ENCODE measurements around the gene ELOVL6. TPM values are rescaled to one million over a fixed set of nuclear protein-coding genes. Genes with fewer than 3 reads are reported as not detected.

The ELOVL6 gene
- total RNA-seq, 1 experiment from 2014 or later = 25.3 TPM

DNA sequence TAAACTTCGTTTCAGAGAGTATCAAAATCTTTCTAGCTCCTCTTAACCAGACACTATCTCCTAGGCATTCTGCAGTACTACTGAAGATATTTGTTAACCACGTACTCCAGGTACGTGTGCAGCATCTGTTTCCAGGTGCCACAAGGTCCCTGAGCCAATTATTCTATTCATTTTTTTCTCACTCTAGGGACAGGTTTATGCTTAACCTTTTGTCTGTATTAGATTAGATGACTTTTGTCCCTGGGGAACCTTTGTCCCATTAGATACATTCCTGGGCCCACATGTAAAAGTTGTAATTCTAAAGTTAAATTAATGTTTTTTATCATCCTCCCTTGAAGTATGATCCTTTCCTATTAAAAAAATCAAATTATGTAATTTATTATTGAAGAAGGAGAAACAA lies 16.5 kb downstream of the ELOVL6 start:
- ChIA-PET CTCF (no interaction called here), POLR2A (ENCODE audit: unreplicated experiment) (no interaction called here)
- H2AFZ ChIP-seq = no peak overlapping the region
- H3F3A ChIP-seq (ENCODE audit: insufficient read depth, low read depth) = no peaks in the 10 kb centered on the region
- H3K4me1 ChIP-seq (replicated peaks; ENCODE audit: insufficient read depth) = no peaks in the 10 kb centered on the region
- H3K4me3 ChIP-seq = no peak overlapping the region
- no peaks in the 10 kb centered on the region for H3K36me3 ChIP-seq (ENCODE audit: low read depth)
- no peaks in the 10 kb centered on the region for H3K9me3 ChIP-seq (ENCODE audit: insufficient read depth, low read depth)
- intact Hi-C loops (cut with micrococcal nuclease; ENCODE audit: unreplicated experiment) = no loop called here
- no peaks in the 10 kb centered on the region for H3K79me2 ChIP-seq (ENCODE audit: low read depth)
- no peak for DNase-seq
- no peaks in the 10 kb centered on the region for H3K27me3 ChIP-seq (ENCODE audit: insufficient read depth, low read depth)
- no peaks in the 10 kb centered on the region for H4K20me1 ChIP-seq (ENCODE audit: insufficient read depth)
- H3K4me2 ChIP-seq = no peak overlapping the region
- BruUV-seq (replicated peaks) = no TSS peak
- H3K27ac ChIP-seq = no peak overlapping the region
- H3K9me2 ChIP-seq (ENCODE audit: insufficient read depth) = no peaks in the 10 kb centered on the region
- no peak for TF ChIP-seq EZH2 (IDR thresholded peaks at IDR 0.05; ENCODE audit: low read depth)
- TF ChIP-seq, protein P1, sequence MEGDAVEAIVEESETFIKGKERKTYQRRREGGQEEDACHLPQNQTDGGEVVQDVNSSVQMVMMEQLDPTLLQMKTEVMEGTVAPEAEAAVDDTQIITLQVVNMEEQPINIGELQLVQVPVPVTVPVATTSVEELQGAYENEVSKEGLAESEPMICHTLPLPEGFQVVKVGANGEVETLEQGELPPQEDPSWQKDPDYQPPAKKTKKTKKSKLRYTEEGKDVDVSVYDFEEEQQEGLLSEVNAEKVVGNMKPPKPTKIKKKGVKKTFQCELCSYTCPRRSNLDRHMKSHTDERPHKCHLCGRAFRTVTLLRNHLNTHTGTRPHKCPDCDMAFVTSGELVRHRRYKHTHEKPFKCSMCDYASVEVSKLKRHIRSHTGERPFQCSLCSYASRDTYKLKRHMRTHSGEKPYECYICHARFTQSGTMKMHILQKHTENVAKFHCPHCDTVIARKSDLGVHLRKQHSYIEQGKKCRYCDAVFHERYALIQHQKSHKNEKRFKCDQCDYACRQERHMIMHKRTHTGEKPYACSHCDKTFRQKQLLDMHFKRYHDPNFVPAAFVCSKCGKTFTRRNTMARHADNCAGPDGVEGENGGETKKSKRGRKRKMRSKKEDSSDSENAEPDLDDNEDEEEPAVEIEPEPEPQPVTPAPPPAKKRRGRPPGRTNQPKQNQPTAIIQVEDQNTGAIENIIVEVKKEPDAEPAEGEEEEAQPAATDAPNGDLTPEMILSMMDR (conservative IDR thresholded peaks at IDR 0.05) = no peak

DNA sequence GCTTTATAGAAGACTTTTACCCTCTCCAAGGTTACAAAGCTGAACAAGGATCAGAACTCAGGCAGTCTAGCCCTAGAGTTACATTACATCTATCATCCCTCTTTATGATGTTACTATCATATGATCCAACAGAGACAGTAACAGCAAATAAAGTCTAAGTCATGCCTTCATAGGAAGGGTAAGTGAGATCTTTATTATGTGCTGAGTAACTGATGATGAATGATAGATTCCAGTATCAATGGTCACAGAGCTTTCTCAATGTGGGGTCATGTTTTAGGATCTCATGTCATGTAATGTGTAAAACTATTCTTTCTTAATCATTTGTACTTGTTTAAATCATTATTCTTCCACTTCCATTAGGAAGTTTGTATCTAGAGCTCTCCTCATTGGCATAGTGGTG lies 22.8 kb downstream of the ELOVL6 start:
- H3K4me2 ChIP-seq = no peak overlapping the region
- peaks cover 26% of the 10 kb centered on the region for H3K4me1 ChIP-seq (replicated peaks; ENCODE audit: insufficient read depth)
- no TSS peak for BruUV-seq (replicated peaks)
- H4K20me1 ChIP-seq (ENCODE audit: insufficient read depth) = no peaks in the 10 kb centered on the region
- H3K4me3 ChIP-seq = no peak overlapping the region
- no peaks in the 10 kb centered on the region for H3K36me3 ChIP-seq (ENCODE audit: low read depth)
- TF ChIP-seq, protein P1 (conservative IDR thresholded peaks at IDR 0.05) = no peak
- TF ChIP-seq EZH2 (IDR thresholded peaks at IDR 0.05; ENCODE audit: low read depth) = no peak
- no peak for DNase-seq
- no peaks in the 10 kb centered on the region for H3K27me3 ChIP-seq (ENCODE audit: insufficient read depth, low read depth)
- no peak overlapping the region for H2AFZ ChIP-seq
- CTCF ChIA-PET = no interaction called here
- POLR2A ChIA-PET (ENCODE audit: unreplicated experiment) = no interaction called here
- no peak overlapping the region for H3K27ac ChIP-seq
- no peaks in the 10 kb centered on the region for H3K9me2 ChIP-seq (ENCODE audit: insufficient read depth)
- peaks cover 6% of the 10 kb centered on the region; the same call in 1 of the 2 replicates for H3K79me2 ChIP-seq (ENCODE audit: low read depth)
- H3F3A ChIP-seq (ENCODE audit: insufficient read depth, low read depth) = no peaks in the 10 kb centered on the region; the same call in 1 of the 2 replicates
- intact Hi-C loops (cut with micrococcal nuclease; ENCODE audit: unreplicated experiment) = no loop called here
- no peaks in the 10 kb centered on the region for H3K9me3 ChIP-seq (ENCODE audit: insufficient read depth, low read depth)

DNA sequence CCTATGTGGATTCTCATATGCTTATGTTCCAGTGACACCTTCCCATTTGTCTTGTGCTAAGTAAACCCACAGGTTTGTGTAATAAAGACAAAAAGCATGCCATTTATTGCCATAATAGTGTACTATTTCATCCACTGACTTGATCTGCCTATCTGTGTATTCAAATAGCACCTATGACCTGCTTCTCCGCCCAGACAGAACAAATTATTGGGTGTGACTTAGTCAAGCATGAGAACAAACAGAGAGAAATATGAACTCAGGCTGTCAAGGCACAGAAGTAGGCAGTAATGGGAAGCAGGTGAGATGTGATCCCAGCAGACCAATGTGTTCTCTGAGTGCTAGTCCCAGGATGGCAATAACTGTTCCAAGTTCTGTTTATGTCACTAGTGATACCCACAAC lies 25.4 kb downstream of the ELOVL6 start:
- no peaks in the 10 kb centered on the region for H4K20me1 ChIP-seq (ENCODE audit: insufficient read depth)
- peak overlapping the region; percentile 61 for H3K27ac ChIP-seq
- peak in 1 of 2 experiments; percentile 83 for DNase-seq
- CTCF ChIA-PET = no interaction called here
- H3K4me1 ChIP-seq (replicated peaks; ENCODE audit: insufficient read depth) = peaks cover 26% of the 10 kb centered on the region
- POLR2A ChIA-PET (ENCODE audit: unreplicated experiment) = no interaction called here
- no peaks in the 10 kb centered on the region; the same call in 1 of the 2 replicates for H3F3A ChIP-seq (ENCODE audit: insufficient read depth, low read depth)
- no peaks in the 10 kb centered on the region for H3K27me3 ChIP-seq (ENCODE audit: insufficient read depth, low read depth)
- H3K9me2 ChIP-seq (ENCODE audit: insufficient read depth) = no peaks in the 10 kb centered on the region
- no peaks in the 10 kb centered on the region for H3K36me3 ChIP-seq (ENCODE audit: low read depth)
- no peak for TF ChIP-seq EZH2 (IDR thresholded peaks at IDR 0.05; ENCODE audit: low read depth)
- TF ChIP-seq, protein P1 (conservative IDR thresholded peaks at IDR 0.05) = no peak
- H2AFZ ChIP-seq = no peak overlapping the region
- no peak overlapping the region for H3K4me3 ChIP-seq
- no peaks in the 10 kb centered on the region for H3K9me3 ChIP-seq (ENCODE audit: insufficient read depth, low read depth)
- BruUV-seq (replicated peaks) = no TSS peak
- H3K79me2 ChIP-seq (ENCODE audit: low read depth) = peaks cover 6% of the 10 kb centered on the region; the same call in 1 of the 2 replicates
- intact Hi-C loops (cut with micrococcal nuclease; ENCODE audit: unreplicated experiment) = no loop called here
- peak overlapping the region; percentile 53 for H3K4me2 ChIP-seq
